ENCODE data around the gene LDLRAD3. TPM values are rescaled to one million over a fixed set of nuclear protein-coding genes. Genes with fewer than 3 reads are reported as not detected.

Gene LDLRAD3, protein sequence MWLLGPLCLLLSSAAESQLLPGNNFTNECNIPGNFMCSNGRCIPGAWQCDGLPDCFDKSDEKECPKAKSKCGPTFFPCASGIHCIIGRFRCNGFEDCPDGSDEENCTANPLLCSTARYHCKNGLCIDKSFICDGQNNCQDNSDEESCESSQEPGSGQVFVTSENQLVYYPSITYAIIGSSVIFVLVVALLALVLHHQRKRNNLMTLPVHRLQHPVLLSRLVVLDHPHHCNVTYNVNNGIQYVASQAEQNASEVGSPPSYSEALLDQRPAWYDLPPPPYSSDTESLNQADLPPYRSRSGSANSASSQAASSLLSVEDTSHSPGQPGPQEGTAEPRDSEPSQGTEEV
- 19.1 and 36.1 TPM in 2 replicates for total RNA-seq

DNA sequence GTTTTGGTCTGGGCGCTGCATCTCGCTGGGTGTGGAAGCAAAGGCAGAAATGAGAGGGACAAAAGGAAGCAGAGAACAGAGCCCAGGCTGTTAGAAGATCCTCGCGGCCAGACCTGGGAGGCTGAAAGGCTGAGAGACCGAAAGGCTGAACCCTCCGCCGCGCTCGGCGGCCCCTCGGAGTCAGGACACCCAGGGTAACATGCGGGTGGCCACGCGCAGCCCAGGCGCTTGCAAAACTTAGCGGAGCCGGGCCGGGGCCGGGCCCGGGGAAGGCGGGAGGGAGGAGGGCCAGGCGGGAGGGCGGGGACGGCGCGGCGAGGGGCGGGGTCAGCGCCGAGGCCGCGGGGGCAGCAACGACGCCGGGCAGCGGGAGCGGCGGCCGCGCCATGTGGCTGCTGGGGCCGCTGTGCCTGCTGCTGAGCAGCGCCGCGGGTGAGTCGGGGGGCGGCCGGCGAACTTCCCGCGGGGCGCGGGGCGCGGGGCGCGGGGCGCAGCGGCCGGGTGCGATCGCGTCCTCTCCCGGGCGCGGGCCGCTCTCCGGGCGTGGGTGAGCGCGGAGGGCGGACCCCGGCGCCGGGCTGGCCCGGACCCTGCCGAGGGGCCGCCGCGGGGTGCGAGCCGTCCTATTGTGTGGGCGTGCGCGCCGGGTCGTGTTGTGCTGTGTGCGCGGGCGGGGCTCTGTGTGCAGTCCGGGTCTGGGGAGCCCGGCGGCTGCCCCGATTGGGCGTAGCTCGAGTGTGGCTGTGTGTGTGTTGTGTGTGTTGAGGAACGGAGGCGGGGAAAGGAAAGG lies at the start of gene LDLRAD3:
TSS of gene LDLRAD3 (plus strand) at position 350 of the 790 bp plus-strand sequence. CDS start at position 387, 37 bp downstream.

All from cardiac atrium fibroblast (primary cell).